ENCODE results near the gene AUP1.

The AUP1 gene

DNA sequence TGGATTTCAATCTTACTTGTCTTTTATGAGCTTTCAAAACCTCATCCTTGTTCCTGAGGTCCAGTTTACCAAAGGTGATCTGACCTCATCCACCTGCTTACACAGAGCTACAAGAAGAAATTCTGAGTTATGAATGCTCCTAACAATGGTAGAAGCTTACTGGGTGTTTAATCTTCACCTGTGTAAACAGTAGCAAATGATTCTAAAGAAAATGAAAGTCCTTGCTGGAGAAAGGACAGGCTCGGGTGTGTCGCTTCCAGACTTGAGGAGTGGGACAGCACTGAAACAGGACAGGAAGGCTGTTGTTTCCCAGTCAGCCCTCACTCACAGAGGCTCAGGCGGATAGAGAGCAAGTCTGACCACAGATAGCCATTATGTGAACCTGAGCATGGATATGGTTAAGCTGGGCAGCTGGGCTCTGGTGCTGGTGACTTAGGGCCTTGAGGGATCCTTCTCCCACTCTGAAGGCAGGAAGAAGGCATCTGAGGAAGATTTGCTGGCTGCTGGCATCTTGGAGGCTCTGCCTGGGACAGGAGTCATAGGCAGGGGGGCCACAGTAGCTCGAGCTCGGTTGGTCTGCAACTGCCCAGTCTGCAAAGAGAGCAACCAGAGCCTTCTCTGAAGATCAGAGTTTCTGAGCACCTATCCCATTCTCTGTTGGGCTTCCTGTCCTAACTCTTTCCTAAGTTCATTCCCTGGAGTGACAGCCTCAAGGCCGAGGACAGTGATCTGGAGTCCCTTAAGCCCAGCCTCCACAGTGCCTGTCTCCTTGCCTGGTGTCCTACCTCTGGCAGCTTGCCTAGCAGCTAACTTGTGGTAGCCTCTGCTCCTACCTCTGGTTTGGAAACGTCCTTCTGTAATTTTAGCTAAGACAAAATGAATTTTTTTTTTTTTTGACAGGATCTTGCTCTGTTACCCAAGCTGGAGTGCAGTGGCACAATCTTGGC, 29.1 kb upstream of the AUP1 start:
- no peak for DNase-seq (ENCODE audit: low read depth in 2 of 2)

DNA sequence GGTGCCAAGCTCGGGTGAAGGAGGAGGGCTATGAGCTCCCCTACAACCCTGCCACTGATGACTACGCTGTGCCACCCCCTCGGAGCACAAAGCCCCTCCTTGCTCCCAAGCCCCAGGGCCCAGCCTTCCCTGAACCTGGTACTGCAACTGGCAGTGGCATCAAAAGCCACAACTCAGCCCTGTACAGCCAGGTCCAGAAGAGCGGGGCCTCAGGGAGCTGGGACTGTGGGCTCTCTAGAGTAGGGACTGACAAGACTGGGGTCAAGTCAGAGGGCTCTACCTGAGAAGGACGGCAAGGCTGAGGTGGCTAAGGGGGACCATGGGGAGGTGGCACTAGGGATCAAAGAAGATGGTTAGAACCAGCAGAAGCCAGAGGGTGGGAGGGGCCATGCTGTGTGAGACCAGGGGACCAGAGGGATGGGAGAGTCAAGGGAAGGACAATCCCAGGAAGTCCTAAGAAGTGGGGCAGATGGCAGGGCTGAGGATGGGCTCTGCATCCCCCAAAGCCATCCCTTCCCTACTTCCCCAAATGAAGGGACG, 27.4 kb upstream of the AUP1 start:
- no peak for DNase-seq (ENCODE audit: low read depth in 2 of 2)

DNA sequence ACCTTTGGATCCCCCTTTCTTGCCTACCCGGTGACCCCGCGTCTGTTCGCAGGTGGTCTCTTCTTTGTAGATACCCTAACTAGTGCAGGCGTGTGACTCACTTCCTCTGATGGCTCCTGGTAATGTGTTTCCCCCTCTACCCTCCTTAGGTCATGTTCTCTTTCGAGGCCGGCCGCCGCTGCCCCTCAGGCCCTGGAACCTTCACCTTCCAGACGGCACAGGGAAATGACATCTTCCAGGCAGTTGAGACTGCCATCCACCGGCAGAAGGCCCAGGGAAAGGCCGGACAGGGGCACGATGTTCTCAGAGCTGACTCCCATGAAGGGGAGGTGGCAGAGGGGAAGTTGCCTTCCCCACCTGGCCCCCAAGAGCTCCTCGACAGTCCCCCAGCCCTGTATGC, 26.7 kb upstream of the AUP1 start:
- DNase-seq (ENCODE audit: low read depth in 2 of 2): no peak

DNA sequence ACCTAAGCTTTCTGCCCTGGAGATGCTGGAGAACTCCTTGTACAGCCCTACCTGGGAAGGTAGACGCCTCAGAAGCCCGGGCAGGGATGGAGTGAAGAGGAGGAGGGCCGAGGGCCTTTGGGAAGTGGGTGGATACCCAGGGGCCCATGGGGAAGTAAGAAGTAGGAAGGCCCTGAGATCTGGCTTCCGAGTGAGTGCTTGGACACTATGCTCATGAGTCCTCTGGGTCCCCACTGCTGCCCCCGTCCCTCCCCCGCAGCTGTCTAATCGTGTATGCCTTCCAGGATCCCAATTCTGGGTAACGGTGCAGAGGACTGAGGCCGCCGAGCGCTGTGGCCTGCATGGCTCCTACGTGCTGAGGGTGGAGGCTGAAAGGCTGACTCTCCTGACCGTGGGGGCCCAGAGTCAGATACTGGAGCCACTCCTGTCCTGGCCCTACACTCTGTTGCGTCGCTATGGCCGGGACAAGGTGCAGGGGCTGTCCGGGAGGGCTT, 26.2 kb upstream of the AUP1 start:
- no peak for DNase-seq (ENCODE audit: low read depth in 2 of 2)

DNA sequence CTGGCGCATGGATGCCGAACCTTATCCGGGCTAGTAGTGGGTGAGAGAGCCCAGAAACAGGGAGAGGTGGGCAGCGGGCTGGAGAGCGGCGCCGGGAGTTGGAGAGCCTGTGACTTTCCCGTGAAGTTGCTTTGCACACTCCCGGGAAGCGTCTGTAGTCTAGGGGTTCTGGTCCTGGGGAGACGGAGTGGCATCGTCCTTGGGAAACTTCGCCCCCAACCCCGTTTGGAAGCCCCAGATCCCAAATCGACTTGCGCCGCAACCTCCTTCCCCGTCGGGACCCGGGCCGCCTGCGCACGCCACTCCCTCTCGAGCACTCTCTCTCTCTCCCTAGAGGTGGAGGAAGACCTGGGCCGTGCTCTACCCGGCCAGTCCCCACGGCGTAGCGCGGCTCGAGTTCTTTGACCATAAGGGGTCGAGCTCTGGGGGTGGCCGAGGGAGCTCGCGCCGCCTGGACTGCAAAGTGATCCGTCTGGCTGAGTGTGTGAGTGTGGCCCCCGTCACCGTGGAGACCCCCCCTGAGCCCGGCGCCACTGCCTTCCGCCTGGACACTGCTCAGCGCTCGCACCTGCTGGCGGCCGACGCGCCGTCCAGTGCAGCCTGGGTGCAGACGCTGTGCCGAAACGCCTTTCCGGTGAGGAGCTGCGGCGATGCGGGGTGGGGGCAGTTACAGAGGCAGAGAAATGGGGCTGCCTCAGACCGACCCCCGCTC, 25.5 kb upstream of the AUP1 start:
- DNase-seq (ENCODE audit: low read depth in 2 of 2): no peak

DNA sequence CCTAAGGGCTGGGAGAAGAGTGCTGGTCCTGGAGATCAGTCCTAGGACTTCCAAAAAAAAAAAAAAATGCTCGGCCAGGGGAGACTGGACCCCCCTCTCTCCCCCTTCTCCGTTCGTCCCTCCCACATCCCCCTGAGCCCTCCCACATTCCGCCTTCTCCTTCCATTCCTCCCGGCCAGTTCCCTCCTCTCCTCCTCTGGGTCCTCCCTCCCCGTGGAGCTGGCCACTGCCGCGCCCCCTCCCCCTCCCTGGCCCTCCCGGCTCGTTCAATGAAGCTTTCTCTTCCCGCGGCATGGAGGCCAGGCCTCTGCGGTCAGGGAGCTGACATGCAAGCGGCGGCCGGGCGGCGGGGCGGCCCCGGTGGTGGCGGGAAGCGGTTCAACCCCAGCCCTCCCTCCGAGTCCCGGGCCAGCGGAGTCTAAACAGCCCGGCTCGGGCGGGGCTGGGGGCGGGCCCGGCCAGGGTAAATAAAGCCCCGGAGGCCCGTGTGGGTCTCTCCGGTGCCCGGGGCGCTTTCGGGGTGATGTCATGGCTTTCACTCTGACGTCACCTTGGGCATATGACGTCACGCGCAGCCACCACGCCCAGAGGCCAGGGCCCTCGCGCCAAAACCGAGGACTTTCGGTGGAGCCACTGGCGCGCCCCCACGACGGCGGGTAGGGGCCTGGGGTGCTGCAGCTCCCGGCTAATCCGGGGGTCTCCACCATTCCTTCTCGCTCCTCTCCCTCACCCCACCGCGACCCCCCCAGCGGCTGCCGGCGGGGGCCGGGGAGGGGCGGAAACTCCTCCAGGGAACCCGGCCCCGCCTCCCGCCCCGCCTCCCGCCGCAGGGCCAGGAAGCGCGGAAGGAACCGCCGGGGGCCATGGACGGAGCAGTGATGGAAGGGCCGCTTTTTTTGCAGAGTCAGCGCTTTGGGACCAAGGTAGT, 24.6 kb upstream of the AUP1 start, which contains the start of the genes DOK1 and LOXL3:
Gene DOK1, plus strand, starts transcription at position 829 of the 928 bp plus-strand sequence. Its CDS starts 35 bp downstream, at position 864.
Gene LOXL3, minus strand, starts transcription at position 51 of the 928 bp plus-strand sequence. CDS start 1,308 bp downstream, outside the sequence.
- DNase-seq (ENCODE audit: low read depth in 2 of 2): peak; percentile 70 to 80

DNA sequence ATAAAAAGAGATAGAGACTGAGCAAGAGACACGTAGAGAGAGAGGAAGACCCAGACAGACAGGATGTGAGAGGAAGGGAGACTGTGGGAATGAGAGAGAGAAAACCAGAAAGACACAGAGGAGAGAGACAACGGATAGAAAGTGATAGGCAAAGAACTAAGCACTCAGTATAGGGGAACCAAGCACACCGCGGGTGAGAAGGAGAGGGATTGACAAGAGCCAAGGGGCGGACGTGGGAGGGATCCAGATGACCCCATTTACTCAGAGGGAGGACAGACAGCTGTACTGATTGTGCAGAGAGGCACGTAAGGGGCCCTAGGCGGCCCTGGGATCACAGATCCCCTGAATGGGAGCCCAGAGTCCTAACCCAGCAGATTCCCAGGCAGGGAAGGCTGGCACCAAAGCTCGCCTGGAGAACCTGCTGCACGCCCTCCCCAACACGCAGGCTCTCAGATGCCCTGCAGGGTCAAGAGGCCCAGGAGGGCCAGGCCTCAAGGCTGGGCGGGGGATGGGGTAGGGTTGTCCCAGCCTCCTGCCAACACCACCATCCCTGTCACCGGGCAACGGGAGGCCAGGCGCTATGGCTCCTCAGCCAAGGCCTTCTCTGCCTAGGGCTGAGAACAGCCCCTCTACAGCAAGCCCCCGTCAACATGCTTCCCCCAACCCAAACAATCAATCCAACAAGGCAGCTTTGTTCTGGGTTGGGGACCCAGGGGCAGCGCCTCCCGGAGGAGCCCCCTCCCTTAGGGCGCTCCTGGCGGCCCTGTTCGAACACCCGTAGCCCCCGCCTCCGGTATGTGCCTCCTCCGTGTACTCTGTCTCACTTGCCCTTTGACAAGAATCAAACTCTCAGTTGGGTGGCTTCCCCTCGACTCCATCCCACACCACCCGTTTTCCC, 23.7 kb upstream of the AUP1 start:
- DNase-seq (ENCODE audit: low read depth in 2 of 2): no peak

DNA sequence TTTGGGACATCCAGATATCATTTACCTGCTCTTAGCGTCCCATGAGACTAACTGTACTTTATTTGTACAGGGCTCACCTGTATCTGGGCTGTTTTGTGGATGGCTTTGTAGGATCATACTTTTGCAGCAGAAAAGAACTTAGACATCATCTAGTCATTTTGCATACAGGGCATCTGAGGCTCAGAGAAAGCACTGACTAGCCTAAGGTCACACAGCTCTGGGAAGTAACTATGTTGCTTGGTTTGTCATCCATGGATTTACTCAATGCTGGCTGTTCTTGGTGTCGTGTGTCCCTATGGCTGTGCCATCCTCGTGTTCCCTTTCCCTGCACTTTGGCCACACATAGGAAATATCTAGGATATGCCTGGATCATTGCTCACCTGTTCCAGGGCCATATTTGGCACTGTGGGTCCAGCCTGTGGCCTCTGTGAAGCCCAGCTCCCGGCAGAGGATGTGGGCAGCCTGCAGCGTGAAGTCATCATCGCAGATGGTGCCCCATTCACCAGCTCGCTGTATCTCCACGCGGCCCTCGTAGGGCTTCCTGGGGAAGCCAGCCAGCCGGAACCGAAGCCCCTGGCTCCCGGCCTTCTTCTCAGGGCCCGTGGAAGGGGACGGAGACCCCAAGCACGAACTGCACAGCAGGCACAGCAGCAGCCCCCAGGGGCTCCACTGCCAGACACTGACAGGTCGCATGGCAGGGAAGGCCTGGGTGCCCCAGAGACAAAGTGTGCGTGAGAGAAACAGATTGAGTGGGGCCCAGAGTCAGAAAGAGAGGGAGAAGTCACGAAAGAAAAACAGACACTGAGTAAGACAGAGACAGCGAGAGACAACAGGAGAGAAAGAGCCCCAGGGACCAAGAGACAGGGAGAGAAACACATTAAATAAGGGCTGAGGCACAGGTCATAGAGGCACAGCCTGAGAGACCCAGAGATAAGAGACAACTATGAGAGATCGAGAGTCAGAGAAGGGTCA, 22.7 kb upstream of the AUP1 start:
- DNase-seq (ENCODE audit: low read depth in 2 of 2): no peak

DNA sequence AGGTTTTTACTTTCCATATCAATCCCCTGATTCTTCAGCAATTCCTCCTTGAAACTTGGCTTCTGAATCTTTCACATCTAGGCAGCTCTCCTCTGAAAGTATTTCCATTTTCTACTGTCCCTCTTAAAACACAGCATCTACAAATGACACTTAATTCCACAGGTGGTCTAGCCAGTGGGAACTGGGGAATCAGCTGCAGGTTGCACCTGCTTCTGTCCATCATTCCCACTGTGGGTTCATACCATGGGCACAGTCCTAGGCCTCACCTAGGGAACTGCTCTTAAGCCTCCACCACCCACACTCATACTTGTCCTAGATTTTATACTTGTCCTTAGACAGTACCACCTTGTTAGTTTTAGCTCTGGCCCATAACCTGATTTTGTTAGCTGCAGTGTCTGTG, 22.0 kb upstream of the AUP1 start:
- no peak for DNase-seq (ENCODE audit: low read depth in 2 of 2)

DNA sequence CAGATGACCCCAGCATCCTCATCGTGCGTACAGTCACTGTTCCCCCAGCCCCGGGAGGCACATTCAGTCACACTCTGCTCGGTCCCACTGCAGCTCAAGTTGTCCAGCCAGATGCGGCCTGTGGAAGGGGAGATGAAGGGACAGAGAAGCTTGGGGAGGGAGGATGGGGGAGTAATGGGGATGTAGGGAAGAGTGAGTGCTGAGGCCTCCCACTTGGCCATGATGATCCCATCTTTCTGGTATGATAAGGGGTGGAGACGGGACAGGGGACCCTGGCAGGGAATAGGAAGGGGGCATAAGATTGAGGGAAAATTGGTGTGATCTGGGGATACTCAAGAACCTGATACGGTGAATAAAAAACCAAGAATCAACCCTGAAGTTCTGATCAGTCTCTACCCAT, 20.7 kb upstream of the AUP1 start:
- no peak for DNase-seq (ENCODE audit: low read depth in 2 of 2)

DNA sequence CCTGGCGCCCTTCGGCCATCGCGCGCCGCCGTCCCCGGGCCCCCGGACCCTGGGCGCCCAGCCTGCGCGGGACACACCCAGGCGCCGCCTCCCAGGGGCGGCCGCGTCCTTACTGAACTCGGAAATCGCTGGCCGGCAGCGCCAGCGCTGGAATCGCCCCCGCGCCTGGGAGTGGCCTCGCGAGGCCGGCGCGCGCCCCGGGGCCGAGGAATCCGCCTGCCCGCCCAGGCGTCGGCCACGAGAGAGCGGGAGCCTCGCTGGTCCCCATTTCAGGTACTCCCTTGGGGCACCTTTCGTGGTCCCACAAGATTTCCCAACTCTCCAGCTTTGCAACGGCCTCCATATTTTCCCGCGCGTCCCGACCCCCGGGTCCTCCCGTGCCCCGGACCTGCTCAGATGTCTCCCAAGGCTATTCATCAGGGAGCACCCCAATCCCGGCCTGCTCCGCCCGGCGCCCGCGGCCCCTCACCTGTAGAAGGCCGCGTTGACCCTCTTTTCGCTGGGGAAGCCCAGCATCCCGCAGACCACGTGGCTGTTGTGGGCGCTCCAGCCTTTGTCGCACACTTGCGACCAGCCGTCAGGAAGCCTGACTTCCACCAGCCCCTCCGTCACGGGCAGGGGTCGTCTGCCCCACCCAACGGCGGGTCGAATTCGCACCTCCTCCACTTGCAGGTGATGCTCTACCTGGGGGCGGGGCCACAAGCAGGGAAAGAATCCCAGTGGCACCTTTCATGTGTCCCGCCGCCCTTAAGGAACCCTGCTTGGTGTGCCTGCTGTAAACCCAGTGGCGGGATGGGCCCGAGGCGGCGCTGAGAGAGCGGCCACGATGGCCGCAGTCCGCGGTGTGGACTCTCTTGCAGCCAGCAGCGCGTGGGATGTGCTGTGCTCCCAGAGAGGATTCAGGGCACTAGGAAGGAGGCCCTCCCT, 19.7 kb upstream of the AUP1 start:
- no peak for DNase-seq (ENCODE audit: low read depth in 2 of 2)

DNA sequence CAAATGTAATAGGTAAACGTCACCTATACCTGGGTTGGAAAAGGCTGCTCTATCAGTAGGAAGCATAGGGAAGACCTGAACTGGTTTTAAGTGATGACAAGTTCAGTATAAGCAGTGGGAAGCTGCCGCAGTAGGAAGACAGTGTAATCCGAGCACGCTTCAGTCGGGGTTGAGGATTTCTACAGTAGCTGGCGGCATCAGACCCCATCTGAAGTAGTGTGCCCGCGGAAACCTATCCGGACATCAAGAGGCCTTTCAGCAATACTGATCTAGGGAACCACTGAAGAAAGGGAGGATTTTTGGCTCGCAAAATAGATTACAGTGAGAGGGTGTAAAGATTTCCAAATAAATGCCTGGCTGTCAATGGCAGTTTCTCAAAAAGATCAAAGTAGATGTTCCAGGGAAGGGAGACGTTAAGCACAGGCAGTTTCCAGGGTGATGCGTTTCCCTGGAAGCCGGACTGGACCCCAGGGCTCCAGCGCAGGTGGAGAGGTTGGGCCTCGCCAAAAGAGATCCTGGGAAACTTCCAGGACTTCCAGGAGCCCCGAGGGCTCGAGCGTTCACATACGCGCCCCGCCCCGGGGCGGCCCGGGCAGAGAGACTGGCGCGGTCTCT, 18.9 kb upstream of the AUP1 start:
- no peak for DNase-seq (ENCODE audit: low read depth in 2 of 2)

DNA sequence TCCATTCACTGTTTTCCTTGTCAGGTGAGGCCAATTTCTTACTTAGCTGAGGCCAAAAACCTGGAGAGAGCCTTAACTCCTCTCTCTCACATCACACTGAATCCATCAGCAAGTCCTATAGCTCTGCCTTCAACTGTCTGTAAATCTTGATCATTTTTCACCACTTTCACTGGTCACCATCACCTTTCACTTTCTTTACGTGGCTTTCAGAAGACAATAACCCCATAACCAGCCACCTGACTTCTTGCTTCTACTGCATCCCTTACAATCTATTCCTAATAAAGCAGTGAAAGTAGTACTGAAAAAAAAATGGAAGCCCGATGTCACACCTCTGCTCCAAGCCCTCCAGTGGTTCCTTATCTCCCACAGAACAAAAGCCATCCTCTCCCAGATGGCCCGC, 16.5 kb upstream of the AUP1 start:
- DNase-seq (ENCODE audit: low read depth in 2 of 2): no peak

DNA sequence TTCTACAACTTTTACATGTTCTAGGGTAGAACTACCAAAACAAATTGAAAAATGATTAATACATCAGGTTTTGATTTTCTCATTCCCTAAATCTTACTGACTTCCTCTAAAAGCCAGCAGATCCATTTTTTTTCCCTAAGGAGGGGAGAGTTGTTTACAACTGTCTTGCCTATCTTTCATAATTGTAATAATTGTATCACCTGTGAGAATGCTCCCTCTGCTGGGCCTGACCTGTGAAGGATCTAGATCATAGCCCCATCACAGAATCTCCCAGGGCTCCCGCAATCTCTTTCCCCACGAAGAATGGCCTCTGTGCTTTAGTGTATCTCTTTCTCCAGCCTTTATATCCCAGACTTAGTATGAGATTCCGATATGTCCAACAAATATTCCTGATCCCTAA, 15.1 kb upstream of the AUP1 start:
- no peak for DNase-seq (ENCODE audit: low read depth in 2 of 2)

DNA sequence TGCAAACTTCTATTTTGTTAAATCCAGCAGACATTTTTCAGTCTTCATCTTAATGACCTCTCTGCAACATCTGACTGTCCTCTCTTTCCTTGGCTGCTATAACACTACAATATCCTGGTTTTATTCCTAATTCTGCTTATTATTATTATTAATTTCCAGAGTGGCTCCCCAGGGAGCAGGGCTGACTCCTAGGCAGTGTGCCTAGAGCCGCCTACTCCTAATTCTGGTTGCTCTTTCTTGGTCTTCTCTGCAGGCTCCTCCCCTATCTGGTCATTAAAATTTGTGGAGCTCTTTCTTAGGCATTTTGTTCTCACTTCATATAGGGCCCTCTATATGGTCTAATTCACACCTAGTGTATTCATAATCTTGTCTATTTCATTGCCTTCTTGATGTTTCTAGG, 13.5 kb upstream of the AUP1 start:
- DNase-seq (ENCODE audit: low read depth in 2 of 2): no peak

DNA sequence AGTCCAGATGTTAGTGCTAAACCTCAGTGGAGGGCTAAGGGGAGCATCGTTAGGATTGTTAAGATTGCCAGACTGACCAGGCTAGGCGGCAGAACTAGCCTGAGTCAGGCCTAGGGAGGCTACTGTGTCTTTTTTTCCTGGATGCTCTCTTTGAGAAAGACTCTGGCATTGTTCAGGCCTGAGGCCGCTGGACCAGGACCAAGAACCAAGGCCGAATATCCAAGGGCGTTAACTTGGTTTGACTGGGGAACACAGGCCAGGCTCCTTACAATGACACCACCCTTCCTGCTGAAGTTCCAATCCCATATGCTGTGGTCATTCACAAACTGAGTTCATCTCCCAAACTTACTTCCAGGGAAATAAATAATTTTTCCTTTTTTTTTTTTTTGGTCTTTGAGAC, 10.8 kb upstream of the AUP1 start:
- DNase-seq (ENCODE audit: low read depth in 2 of 2): no peak

DNA sequence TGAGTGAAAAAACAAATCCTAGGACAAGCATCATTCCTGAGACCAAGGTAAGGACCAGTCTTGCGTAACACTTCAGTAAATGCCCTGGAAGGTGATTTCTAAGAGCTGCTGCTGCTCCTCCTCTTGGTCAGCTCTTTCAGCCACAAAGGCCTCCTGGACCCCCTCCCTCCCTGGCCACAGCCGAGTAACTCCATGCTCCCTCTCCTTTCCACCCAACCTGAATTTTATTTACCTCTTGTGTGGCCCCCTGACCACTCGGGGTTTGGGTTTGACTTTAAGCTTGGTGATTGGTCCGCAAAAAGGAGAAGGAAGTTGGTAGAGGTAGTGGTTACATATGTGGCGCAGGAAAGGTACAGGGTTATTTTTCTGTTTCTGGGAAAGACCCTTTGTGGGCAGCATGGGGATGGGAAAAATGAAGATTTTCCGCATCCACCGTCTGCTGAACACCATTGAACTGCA, 9.4 kb upstream of the AUP1 start:
- DNase-seq (ENCODE audit: low read depth in 2 of 2): no peak

Data from stimulated activated CD4-positive, alpha-beta T cell treated with anti-CD3 and anti-CD28 coated beads, Interleukin-12 subunit alpha, Interleukin-12 subunit beta, amount 100 ng/mL, for 24 hours (primary cell).